Measurements from ENCODE around the gene DCAF8. TPM values are rescaled to one million over a fixed set of nuclear protein-coding genes. Genes with fewer than 3 reads are reported as not detected.

The DCAF8 gene
- total RNA-seq, 1 donor from 2014 or later: 46.8 TPM

DNA sequence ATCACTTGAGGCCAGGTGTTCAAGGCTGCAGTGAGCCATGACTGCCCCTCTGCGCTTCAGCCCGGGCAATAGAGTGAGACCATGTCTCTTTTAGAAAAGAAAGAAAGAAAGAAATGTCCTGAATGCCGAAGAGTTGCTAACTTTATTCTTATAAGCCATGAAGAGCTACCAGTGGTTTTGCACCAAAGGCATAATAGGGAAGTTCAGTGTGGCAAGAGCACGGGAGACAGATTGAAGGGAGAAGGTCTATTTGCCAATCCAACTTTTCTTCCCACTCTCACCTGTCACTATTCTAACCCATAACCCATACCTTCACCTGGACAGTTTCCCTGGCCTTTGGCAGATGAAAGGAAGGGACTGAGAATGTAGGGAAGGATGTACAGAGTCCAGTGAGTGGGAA, 61.6 kb downstream of the DCAF8 start:
- ATAC-seq: no peak

GRCh38 chr1:160197231-160197630, 65.1 kb downstream of the DCAF8 start:
- ATAC-seq: no peak

DNA sequence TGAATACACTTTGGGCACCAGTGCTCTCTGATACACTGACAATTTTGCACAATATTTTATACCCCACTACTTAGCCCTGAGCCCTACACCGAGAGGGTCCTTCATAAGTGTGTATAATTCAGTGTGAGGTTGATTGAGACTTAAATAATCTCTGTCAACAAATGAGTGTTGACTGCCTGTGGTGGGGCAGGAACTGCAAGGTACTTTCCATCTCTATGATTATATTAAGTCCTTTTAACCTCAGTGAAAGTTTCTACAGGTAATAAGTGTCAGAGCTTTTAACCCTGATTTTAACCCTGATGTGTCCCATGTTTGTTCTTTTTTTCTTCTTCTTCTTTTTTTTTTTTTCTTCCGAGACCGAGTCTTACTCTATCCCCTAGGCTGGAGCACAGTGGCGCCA, 66.2 kb downstream of the DCAF8 start:
- no peak for ATAC-seq

- ATAC-seq: no peak
These were observed 67.7 kb downstream of the DCAF8 start for GRCh38 chr1:160194737-160195059.

- ATAC-seq: no peak
These were observed 68.3 kb downstream of the DCAF8 start for GRCh38 chr1:160193832-160194736.

GRCh38 chr1:160193091-160193819, 69.1 kb downstream of the DCAF8 start:
- peak; percentile 90 for ATAC-seq

DNA sequence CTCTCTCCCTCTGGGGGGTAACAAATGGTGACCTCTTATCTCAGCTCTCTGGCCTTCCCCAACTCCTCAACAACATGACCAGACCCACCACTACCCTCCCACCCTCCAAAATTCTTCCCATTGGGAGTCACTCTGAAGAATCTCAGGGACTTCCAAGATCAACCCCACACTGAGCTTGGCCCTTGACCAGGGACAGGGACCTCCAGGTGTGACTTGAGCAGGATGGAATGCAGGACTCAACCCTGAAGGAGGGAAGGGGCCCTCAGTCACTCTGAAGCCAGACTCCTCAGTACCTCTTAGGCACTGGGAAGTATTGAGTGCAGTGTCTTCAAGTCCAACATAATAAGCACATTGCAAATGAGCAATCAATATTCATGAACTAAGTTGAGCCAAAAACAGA, 70.1 kb downstream of the DCAF8 start:
- ATAC-seq: no peak

- ATAC-seq: no peak
These were observed 70.6 kb downstream of the DCAF8 start for GRCh38 chr1:160191756-160192155.

DNA sequence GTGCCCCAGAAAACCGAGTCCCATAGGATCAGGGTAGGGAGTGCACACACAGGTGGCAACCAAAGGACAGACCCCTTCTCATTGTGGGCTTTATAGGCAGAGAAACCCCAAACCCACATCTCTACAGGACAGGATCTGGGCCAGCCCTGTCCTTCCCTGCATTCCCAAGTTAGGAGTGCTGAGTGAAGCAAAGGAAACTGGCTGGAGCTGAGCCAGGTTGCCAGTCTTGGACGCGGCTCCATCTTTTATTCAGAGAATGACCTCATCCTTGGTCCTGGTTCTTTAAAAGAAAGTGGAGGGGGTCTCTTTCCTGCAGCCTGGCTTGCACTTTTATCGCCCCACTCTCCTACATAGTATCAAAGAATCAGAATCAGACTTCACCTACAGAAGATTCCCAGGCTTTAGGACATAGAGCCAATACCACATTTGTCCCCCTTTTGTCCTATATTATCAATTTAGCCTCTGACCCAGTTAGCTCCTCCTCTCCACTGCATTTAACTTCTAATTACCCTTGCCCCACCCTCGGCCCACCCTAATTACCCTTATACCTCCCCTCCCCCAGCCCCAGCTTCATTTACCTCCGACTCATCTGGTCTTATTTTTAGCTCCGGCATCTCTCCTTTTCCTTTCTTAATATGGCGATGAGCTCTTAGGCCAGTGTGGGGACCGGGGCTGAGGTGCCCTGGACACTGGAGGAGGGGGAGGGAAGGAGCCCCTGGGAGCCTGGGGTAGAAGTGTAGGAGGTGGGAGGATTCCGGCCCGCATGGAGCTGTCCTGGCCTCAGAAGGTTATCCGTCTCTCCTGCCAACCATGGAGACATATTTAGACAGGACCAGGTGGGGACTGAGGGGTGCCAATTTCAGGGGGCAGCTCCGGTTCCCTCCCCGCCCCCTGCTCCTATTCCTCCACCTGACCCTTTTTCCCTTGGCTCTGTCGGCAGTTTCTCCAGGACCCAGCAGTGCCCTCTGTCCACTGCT, 72.4 kb downstream of the DCAF8 start, which contains the start of gene CASQ1:
TSS of gene CASQ1 (plus strand) at position 927 of the 977 bp plus-strand sequence. CDS start 177 bp downstream, outside the sequence.
- ATAC-seq: no peak

DNA sequence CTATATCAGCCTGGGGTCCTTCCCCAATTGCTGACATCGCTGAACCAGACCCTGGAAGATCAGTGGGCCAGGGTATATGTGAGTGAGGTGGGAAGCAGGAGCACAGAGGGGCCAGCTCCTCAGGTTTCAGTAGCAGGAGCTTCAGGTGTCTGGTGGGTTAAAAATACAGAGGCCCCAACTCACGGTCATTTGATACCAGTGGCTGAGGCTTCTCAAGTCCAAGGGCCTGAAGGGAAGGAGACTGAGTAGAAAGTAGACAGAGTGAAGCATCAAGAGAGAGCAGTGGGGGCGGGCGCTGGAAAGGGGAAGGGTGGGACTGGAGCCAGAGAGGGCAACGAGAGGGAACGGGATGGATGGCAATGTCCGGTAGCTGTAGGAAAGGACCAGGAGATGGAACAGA, 74.0 kb downstream of the DCAF8 start:
- ATAC-seq: no peak

GRCh38 chr1:160187407-160187806, 74.9 kb downstream of the DCAF8 start:
- ATAC-seq: no peak

DNA sequence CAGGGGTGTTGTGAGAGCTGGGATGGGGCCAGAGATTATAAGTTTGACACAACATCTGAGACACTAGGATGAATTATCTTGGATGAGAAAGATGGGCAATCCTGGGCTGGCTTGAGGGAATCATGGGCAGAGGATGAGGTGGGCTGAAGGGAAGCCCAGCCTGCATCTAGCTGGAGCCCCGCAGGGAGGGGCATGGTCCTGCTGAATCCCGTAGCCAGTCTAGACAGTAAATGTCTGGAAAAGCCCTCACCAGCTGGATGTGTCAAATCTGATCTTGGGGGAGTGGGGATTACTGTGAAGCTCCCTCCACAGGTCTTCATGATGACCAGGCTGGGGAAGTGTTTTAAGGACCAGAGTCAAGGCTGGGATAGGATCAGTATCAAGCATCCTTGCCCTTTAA, 75.6 kb downstream of the DCAF8 start:
- no peak for ATAC-seq

- ATAC-seq: no peak
These were observed 76.1 kb downstream of the DCAF8 start for GRCh38 chr1:160186246-160186645.

DNA sequence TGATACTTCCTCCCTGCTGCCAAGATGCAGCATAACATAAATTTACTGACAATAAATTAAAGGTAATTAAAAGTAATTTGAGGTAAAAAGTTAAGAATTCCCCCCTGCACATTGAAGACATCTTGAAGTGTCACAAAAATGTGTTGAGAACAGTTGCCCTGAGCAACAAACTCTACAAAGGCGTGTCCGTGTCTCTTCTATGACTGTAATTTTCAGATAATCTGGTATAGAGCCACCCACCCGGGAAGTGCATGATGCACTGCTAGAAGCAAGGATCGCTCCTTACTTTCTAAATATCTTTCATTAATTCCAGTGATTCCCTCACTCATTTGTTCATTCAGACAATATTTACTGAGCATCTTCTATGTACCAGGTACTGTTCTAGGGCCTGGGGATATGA, 83.0 kb downstream of the DCAF8 start:
- ATAC-seq: no peak

- ATAC-seq: no peak
These were observed 83.6 kb downstream of the DCAF8 start for GRCh38 chr1:160178731-160179130.

DNA sequence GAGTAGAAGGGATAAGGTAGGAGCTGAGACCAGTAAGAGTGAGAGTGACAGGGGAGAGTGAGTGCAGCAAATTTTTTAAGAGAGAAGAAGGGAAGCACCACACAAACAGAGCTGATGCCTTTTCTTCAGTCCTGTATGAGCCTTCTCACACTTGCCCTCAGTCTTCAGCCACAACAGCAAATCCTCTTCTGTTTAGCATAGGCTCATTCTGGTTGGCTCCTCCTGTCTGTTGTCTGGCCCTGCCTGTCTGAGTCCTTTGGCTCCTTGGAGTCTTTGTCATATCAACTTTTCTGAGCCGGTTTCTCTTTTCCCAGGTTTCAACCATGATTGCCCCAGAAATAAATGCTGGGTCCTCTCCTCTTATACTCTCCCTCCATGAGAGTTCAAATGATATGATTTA, 84.7 kb downstream of the DCAF8 start:
- no peak for ATAC-seq

DNA sequence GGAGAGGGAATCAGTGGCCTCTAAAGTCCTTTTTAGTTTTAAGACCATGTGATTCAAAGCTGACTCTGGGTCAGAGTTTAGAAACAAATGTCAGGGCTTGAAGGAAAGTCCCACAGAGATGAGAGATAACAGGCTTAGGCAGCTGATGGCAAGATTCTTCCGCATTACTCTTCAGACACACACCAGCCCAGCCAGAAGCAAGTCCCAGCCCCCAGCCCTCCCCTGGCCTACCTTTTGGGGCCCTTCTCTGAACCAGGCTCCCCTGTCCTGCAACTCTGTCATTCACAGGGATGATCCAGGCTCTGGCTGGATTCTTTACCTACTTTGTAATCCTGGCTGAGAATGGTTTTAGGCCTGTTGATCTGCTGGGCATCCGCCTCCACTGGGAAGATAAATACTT, 85.1 kb downstream of the DCAF8 start:
- ATAC-seq: no peak

GRCh38 chr1:160171980-160172379, 90.4 kb downstream of the DCAF8 start:
- no peak for ATAC-seq

GRCh38 chr1:160171354-160171753, 91.0 kb downstream of the DCAF8 start:
- ATAC-seq: no peak

GRCh38 chr1:160169553-160170399, 92.6 kb downstream of the DCAF8 start:
- ATAC-seq: no peak

DNA sequence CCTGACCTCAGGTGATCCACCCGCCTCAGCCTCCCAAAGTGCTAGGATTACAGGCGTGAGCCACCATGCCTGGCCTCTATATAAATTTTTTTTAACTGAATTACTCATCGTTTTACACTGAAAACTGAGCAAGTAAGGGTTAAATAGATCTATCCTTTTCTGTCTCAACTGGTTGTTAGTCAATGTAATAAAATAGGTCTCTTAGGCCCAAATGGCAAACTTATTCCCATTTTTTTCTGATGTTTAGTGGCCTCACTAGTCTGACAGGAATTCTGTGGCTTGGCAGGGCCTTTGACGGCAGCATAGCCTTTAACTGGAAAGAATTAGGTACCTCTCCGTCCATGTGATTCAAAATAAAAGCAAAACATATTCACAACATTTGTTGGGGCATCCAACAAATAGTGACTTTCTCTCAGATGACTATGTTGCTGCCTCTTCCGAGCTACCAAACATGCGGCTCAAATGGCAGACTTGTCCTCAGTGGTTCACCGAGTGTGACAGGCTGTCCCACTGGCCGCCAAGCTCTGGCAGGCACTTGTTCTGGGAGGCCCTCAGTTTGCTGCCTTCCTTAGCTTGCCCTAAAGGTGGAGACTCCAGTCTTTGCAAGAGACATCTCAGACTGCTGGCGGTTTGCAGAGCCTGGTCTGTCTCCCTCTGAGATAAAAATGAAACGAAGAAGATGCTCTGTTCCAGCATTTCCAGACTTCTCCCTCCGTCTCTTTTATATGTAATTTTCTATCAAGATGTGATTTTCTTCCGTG, 93.6 kb downstream of the DCAF8 start:
- ATAC-seq: no peak
